Measurements from ENCODE around the gene ADCK1.
A peak's percentile ranks its signal among the peaks of the same experiment; 100 is the strongest.
"Not testable (repeated sequence)": the region's sequence is repeated elsewhere in the genome, so short reads cannot be mapped to it uniquely, and the experiment has no call there.

Gene ADCK1

GRCh38 chr14:77799863-77800730, at the start of gene ADCK1:
ADCK1 (plus strand) TSS chr14:77800109; CDS start chr14:77818979, 18,870 bp downstream.
- peak; percentile 90 for DNase-seq

- no peak for DNase-seq
These were observed 47.6 kb upstream of the ADCK1 start for GRCh38 chr14:77752266-77752665.

GRCh38 chr14:77752799-77753516, 47.0 kb upstream of the ADCK1 start:
- DNase-seq, result no peak

- peak; percentile 95 for DNase-seq
These were observed 39.3 kb upstream of the ADCK1 start, which contains the start of gene SNW1 for GRCh38 chr14:77760381-77761204. SNW1 (minus strand) TSS chr14:77761156; CDS start chr14:77761127, 29 bp downstream.

GRCh38 chr14:77761205-77761931, 38.5 kb upstream of the ADCK1 start:
- peak; percentile 20 for DNase-seq

GRCh38 chr14:77763316-77763715, 36.6 kb upstream of the ADCK1 start:
- DNase-seq, result no peak

GRCh38 chr14:77763978-77764377, 35.9 kb upstream of the ADCK1 start:
- no peak for DNase-seq

- not testable (repeated sequence) for DNase-seq
These were observed 31.4 kb upstream of the ADCK1 start for GRCh38 chr14:77768442-77769069.

GRCh38 chr14:77773966-77774365, 25.9 kb upstream of the ADCK1 start:
- DNase-seq, result not testable (repeated sequence)

- no peak for DNase-seq
These were observed 17.7 kb upstream of the ADCK1 start for GRCh38 chr14:77782202-77782601.

GRCh38 chr14:77786148-77786547, 13.8 kb upstream of the ADCK1 start:
- no peak for DNase-seq

GRCh38 chr14:77790566-77791224, 9.2 kb upstream of the ADCK1 start:
- no peak for DNase-seq

- DNase-seq, result no peak
These were observed 8.7 kb upstream of the ADCK1 start for GRCh38 chr14:77791225-77791600.

- DNase-seq, result not testable (repeated sequence)
These were observed 6.7 kb upstream of the ADCK1 start for GRCh38 chr14:77793255-77793654.

GRCh38 chr14:77794357-77794756, 5.6 kb upstream of the ADCK1 start:
- DNase-seq, result no peak

GRCh38 chr14:77799456-77799855, 453 bp upstream of the ADCK1 start:
- DNase-seq, result not testable (repeated sequence)

GRCh38 chr14:77800814-77801213, 905 bp downstream of the ADCK1 start:
- no peak for DNase-seq

GRCh38 chr14:77804592-77804991, 4.7 kb downstream of the ADCK1 start:
- peak; percentile 62 for DNase-seq

GRCh38 chr14:77805706-77806105, 5.8 kb downstream of the ADCK1 start:
- no peak for DNase-seq

- DNase-seq, result no peak
These were observed 8.3 kb downstream of the ADCK1 start for GRCh38 chr14:77808250-77808649.

- DNase-seq, result no peak
These were observed 9.1 kb downstream of the ADCK1 start for GRCh38 chr14:77809011-77809410.

All from activated CD4-positive, alpha-beta T cell treated with anti-CD3 and anti-CD28 coated beads, Interleukin-2, Interleukin-6, amounts not matched to agents 100 ng/mL and 50 ng/mL, durations not matched to agents 16 hours and 8 hours (primary cell).